ENCODE results near the gene IKBKE.

- TF ChIP-seq CTCF (IDR thresholded peaks at IDR 0.05) (no peak), POLR2A (IDR thresholded peaks at IDR 0.05) (no peak)
These were observed 20.6 kb downstream of the IKBKE start for GRCh38 chr1:206490771-206491405.

Data from thyroid gland (tissue), 4 donors.